Inferior parietal cortex (tissue), 1 donor: ENCODE results near the gene GAD1.

ENCODE experiments used
- DNase-seq: peaks from one replicate; pipeline ENCODE4 v3.0.0-alpha.2; 2016; ENCODE audit errors: extremely low spot score

Gene GAD1

DNA sequence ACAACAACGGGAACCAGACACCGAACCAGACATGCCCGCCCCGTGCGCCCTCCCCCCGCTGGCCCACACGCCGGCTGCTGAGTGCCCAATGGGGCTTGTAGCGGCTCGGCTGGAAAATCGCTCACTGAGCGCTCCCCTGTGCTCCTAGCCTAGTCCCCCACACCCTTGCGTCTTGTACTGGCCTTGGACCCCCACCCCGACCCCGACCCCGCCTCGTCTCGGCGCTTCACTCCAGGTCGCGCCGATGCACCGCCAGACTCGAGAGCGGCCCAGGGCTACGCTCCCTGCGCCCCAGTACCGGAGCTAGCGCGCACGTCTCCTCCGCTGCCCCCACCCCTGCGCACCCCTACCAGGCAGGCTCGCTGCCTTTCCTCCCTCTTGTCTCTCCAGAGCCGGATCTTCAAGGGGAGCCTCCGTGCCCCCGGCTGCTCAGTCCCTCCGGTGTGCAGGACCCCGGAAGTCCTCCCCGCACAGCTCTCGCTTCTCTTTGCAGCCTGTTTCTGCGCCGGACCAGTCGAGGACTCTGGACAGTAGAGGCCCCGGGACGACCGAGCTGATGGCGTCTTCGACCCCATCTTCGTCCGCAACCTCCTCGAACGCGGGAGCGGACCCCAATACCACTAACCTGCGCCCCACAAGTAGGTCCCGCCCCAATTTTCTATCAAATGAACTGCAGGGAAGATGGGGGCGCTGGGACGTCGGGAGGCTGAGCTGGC, 1.5 kb downstream of the GAD1 start:
- DNase-seq: no peak

DNA sequence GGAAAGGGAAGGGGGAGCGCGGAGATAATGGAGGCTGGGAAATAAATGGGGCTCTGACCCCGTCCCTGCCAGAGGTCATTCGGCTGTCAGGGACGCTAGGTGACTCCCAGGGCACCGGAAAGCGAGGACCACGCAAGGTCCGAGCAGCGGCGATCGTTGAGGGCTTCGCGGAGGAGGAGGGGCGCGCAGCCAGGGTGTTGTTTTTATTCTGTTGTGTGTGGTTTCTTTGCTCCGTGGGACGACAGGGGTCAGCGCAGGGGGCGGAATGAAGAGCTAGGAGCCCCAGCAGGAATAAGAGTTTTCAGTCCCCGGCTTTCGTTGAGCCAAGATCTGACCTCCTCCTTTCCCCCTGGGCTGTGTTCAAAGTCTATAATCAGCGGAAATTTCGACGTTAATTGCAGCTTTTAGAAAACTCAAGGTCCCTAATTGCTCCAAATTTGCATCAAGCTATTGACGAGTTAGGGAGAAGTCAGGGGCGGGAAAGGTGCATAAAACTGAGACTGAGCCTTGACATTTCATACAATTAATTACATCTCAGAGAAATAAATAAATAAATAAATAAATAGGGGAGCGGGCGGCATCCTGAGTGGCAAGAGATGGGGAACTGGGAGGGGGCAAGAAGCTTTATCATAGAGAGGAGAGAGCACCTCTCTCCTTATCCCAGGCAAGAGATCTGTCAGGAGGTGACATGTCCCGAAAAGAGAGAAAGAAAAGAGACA, 2.2 kb downstream of the GAD1 start:
- DNase-seq: no peak

DNA sequence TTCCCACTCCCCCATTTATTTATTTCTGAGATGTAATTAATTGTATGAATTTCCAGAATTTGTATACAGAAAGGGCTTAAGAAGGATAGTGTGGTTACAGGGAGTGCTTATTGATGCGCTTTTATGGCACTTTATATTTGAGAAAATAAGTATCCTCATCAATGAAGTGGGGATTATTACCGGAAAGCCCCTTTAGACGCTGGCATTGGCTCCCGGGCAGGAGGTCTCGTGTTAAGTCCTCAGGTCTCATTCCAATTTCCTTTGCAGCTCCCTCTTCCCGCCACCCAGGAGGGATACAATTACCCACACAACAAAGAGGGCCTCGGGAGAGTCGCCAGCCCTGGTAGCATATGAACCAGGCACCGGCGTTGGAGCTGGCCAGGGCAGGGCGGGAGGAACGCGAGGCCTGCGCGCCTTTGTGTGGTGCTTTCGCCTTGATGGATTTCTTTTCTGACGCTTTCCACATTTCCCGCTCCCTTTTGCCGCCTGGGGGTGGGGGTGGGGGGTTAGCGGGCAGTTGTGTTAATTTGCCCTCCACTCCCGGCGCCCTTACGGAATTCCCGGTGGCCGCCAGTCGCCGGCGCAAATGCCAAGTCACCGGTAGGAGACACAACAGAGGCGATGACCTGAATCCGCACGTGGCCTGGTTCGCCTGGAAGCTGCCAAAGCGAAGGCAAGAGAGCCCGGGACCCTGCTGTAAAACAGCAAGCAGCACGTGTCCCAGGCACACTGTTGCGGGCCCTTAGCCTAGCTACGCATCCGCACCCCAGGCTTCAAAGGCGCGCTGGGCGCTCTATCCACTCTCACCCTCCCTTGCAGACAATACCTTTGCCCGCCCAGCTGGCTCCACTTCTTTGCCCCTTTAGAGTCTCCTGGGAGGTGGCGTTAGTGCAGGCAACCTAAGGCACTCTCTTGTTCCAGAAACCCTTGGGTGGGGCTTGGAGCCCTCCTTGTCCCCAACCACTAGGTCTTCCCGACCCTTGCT, 3.3 kb downstream of the GAD1 start:
- no peak for DNase-seq

DNA sequence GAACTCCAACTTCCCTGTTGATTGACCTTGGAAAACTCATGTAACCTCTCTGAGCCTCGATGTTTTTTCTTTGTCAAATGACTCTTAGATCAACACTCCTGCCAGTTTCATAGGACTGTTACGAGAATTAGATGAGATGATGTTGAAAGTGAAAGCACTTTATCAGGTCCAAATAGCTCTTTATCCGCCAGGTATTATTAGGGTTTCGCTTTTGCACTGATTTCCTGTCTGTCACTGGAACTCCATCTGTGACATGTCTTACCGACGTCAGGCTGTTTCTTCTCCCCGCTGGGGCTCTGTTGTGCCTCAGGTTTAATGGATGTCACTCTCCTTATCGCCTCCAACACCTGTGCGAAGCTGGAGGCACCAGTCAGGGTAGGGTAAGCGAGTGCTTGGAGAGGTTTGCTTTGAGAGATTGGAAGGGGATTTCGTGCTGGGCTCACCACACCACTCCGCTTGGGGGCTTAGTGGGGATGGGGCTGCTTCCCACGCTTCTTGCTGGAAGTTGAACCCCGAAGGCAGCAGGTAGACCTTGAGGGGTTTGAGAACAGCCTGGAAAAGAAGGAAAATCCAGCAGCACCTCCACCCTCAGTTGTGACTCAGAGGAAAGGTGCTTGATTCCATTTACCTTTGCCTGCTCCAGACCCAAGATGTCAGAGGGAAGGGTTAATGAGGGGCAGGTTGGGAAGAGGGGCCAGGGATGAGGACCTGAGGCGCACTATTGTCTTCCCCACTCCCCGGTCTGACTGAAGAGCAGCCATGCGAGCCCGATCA, 4.3 kb downstream of the GAD1 start:
- no peak for DNase-seq

DNA sequence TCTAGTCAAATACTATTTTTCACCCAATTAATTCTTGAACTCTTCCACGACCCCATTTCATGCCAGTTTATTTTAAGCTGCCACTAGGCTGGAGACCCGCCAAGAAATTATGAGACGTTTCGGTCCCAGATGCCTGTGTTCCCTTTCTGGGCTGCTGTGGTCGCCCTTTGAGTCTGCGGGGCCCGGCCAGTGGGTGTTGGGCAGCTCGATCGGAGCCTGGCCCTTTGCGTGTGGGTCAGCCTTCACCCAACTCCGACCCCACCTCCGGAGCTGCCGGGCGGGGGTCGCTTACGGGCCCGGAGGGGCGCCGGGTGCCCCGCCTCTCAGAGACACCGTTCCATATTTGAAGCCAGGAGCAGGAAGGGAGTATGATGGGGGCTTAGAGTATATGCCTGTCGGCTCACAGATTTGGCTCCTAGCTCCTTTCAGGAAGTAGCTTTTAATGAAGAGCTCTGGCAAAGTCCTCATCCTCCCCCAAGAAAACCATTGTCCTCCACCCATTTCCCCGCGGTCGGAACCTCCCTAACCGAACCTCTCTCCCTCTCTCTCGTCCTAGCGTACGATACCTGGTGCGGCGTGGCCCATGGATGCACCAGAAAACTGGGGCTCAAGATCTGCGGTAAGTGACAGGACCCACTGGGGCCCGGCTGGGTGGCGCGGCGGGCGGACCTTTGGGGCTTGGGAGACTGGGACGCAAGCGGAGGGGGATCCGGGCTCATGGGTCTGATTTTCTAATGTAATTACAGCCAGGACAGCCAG, 5.0 kb downstream of the GAD1 start:
- no peak for DNase-seq

DNA sequence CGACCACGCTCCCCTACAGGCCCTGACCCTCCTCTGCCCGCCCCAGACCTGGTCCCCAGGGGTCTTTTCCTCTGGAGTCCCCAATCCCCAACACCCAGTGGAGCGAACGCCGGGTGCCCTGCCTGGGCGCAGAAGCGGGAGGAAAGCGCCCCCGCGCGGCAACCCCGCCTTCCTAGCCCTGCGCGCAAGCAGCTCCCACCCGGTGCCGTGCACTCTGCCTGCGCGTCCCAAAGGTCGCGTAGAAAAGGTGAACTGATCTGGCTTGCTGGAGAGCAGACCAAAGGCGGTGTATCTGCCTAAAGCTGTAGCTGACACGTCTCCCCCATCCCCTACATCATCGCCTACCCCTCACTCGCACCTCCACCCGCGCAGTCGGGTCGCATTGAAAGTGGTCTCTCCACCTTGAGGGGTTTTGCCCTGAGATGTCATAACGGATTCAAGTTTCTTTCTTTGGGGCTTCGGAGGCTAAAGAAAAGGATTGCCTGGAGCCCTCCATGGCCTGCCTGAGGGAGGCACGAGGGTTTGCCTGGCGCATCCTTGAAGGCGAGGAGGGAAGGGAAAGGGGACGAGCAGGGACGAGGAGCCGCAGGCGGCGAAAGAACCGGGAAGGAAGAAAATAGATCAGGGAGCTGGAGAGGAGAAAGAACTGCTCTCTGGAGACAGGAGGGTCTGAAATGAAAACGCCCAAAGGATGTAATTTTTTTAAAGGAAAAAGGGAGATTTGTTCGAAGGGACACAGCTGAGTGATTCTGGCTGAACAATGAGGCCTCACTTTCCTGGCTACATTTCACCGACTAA, 5.8 kb downstream of the GAD1 start:
- DNase-seq: no peak

DNA sequence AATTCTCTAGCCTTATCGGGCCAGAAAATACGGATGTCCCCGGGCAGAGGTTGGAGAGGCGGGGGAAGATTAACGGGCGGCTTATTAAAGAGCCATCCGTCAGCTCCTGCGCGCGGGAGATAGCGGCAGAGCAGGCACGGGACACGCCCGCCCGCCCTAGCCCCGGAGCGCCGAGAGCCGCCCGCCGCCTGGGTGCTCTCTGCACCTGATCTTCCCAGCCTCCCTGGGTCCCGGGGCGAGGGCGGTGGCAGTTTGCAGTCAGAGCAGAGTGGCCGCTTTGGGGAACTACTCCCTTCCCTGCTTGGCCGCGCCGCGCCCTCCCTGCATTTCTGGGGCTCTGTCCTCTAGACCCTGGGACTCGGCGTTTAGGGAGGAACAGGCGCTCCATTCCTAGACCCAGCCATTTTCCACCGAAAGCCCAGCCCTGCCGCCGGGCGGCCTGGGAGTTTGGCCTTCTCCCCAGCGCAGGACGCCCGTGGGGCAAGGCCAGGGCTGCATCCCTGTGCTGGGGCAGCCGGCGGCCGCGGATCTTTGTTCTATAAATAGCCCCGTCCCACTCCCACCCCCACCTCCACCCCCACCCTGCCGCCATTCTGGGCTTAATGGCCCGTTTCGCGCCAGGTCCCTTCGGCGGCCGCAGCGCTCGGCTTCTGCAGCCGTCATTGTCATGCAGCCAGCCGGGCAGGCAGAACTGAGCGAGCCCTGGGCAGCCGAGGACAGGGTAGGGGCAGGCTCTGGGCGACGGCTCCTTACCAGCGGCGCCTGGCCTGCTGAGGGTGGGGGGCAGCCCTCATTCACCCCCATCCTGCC, 6.6 kb downstream of the GAD1 start:
- no peak for DNase-seq

DNA sequence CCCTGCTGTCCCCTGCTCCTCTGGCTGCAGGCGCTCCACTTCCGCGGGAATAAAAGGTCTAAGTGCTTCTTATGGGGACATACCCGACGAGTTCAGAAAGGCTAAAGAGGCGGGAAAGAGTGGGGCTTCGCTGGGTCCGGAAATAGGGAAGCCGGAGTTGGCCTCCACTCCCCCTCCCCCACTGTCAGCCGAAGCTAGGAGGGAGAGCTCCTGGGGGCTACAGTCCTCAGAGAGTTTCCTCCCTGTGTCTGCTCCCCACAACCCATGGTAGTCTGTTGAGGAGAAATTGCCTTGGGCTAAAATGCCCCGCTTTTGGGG, 7.2 kb downstream of the GAD1 start:
- DNase-seq: no peak

DNA sequence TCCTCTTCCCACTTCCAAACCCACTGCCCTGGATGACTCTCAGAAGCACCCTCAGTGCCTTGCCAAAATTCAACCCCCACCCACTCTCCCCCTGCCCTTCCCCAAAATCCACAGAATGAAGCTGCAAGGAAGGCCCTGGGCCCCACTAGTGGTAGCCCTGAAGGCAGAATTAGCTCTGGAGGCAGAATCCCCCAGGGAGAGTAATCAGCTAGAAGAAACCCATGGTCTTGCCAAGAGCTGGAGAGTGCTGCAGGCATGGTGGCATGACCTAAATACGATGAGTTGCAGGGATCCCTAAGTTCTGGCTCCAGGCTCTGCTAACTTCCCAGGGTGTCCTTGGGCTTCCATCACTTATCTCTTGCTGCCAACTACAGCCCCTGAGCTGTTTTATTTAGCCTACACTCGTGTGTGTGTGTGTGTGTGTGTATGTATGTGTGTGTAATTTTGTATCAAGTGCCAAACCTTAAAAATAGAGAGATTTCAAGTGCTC, 7.9 kb downstream of the GAD1 start:
- no peak for DNase-seq

DNA sequence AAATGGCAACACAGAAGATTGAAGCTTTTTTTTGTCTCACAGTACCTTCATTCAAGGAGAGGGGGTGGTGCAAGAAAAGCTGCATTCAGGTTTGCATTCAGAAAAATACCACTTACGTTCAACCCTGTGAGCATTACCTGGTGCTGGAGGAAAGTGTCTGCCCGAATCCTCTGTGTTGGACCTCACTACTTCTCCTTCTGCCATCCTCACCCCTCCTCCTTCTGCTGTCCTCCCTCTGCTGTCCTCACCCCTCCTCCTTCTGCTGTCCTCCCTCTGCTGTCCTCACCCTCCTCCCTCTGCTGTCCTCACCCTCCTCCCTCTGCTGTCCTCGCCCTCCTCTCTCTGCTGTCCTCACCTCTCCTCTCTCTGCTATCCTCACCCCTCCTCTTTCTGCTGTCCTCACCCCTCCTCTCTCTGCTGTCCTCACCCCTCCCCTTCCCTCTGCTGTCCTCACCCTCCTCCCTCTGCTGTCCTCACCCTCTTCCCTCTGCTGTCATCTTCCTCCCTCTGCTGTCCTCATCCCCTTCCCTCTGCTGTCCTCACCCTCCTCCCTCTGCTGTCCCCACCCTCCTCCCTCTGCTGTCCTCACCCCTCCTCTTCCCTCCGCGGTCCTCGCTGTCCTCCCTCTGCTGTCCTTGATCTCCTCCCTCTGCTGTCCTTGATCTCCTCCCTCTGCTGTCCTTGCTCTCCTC, 11.3 kb downstream of the GAD1 start:
- DNase-seq: no peak

DNA sequence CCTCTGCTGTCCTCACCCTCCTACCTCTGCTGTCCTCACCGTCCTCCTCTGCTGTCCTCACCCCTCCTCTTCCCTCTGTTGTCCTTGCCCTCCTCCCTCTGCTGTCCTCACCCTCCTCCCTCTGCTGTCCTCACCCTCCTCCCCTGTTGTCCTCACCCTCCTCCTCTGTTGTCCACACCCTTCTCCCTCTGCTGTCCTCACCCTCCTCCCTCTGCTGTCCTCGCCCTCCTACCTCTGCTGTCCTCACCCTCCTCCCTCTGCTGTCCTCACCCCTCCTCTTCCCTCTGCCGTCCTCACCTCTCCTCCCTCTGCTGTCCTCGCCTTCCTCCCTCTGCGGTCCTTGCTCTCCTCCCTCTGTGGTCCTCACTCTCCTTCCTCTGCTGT, 11.8 kb downstream of the GAD1 start:
- no peak for DNase-seq

DNA sequence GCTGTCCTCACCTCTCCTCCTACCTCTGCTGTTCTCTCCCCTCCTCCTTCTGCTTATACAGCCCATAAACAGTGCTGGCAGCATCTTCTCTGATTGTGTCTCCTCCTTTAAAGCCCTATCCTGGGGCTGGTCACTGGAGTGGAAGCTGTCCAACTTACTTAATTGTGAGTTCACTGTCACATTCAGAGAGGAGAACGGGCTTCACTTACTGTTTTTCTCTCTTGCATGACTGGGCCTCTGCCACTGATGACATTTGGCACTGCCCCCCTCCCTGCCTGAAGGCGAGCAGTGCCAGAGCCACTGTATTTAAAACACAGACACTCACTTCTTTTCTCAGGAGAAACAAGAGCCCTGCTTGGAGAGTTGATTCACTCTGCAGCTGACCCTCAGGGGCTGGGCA, 12.3 kb downstream of the GAD1 start:
- no peak for DNase-seq

DNA sequence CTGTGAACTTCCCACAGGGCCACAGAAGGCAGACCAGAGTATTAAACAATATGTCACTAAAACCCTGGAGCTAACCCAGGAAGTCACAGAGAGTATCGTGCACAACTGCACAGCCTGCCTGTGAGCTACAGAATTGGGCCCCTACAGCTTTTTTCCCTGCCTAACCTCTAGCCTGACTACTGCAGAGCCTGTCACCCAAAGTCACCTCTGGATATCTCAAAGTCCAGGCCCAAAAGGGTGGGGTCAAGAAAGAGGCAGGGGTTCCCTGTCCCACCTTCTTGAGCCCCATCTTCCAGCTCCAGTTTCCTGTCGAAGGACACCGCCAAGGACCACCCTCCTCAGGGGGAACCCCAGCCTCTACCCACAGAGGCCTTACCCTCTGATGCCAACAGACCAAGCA, 13.5 kb downstream of the GAD1 start:
- no peak for DNase-seq

DNA sequence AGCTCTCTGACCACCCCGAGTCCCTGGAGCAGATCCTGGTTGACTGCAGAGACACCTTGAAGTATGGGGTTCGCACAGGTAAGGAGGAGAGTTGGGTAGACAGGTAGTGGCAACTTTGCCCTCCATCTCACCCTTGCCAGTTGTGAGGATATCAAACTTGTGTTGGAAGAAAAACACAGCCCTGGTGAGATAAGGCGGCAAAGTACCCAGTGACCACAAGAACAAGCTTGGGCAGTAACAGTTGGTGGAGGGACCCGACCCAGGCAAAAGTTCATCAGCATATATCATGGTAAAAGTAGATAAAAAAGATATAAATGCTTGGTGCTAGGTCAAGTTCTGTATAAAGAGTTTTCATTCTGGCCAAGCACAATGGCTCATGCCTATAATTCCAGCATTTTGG, 14.4 kb downstream of the GAD1 start:
- DNase-seq: no peak

DNA sequence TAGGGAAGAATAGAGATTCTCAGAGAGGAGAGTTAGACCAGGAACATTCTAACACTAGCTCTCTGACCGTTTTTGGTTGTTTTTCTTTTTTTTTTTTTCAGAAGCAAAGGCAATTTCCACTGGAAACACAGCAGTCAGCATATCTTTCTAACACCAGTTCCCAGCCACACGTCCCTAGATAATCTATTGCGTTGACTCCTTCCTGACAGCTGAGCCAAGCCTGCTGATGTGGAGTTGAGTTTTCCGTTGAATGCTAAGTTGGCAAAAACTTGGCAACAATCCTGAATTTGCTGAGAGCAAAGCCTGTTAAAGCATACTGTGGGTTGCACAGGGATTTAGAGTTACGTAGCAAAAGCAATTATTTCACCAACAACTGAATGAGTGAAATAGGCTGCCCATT, 19.3 kb downstream of the GAD1 start:
- DNase-seq: no peak

DNA sequence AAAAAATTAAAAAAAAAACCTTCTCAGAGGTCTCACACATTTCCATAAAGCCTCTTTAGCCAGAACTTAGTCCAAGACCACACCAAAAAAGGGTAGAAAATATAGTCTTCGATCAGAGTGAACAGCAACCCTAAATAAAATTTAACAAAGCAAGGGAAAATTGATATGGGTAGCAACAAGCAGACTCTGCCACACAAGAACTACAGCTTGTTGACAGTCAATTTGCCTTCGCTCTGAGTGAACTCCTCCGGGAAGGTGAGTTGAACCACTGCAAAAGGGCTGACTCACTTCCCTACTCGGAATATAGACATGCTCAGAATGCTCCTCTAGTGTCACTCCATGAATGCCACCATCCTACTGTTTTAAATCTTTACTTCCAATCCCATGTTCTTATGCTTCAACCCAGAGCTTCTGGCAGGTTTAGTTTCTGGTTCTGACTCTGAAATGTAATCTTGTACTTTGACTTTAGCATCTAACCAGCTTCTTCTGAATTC, 24.1 kb downstream of the GAD1 start:
- DNase-seq: no peak

DNA sequence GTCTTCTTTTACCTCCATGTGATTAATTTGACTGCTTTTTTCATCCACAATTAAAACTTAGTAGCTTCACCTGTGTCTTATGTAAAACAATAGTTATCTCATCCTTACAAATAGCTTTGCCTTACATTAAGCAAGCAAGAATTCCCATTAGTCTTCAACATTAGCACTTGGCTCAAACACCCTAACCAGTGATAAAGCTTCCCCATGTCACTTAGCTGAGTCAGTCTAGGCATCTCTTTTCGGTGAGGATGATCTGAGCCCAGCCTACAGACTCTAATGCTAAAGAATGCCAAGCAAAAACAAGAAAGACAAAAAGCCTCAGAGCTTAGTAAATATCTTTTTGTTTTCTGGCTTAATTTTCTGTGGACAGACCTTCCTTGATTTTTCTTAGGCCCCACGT, 26.1 kb downstream of the GAD1 start:
- no peak for DNase-seq

DNA sequence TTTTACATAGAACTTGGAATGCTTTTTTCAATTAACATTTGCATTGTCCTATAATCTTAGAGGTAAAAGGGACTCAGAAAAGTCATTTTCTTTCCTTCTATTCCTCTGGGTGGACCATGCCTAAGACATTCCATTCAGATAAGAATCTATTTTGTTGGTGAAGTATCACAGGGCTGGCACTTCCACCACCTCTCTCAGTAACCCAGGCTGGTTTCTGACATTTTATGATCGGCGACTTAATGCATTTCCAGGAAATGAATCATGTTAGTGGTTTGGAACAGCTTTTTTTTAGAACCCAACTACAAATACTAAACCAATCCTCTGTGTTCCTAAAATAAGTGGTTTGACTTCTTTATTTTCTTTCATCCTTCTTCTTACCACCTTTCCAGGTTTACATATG, 27.0 kb downstream of the GAD1 start:
- DNase-seq: no peak

DNA sequence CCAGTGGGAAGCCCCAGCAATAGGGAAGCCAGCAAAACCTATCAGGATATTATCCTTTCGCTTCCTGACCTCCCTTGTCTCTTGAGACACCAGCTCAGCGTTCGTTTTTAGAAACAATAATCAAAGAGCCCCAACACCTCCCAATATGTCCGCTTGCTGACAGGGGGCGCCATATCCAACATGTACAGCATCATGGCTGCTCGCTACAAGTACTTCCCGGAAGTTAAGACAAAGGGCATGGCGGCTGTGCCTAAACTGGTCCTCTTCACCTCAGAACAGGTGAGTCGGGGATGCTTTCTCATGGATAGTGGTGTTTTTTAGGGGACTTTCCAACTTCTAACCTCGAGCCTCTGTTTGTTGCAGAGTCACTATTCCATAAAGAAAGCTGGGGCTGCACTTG, 28.7 kb downstream of the GAD1 start:
- no peak for DNase-seq
